H1 (cell line): ENCODE measurements around the gene SLC43A3. TPM values are rescaled to one million over a fixed set of nuclear protein-coding genes. Genes with fewer than 3 reads are reported as not detected.

Experiments
- CHD2 ChIP-seq: IDR thresholded peaks from 2 replicates; pipeline ENCODE4 v1.6.1; 2012; ENCODE audit warnings: low read length, improper control_type of control experiment
- CTBP2 ChIP-seq: IDR thresholded peaks from 2 replicates; pipeline ENCODE4 v1.7.0; 2011; ENCODE audit warnings: borderline replicate concordance, mild to moderate bottlenecking, moderate library complexity, mixed read lengths, low read length; ENCODE audit not compliant: insufficient read depth, insufficient read length
- HDAC6 ChIP-seq: IDR thresholded peaks from one replicate; pipeline ENCODE4 v1.7.1; 2012; ENCODE audit warnings: low read depth, mild to moderate bottlenecking, inconsistent platforms, low read length, moderate library complexity
- RNF2 ChIP-seq: fragments of 200-900, 300-1000 bp; sonication (generic); IDR thresholded peaks from 2 replicates; pipeline ENCODE4 v1.7.1; 2016; ENCODE audit warnings: borderline replicate concordance, low read depth, mild to moderate bottlenecking, antibody characterized with exemption, low read length; ENCODE audit not compliant: poor library complexity, severe bottlenecking; ENCODE audit errors: missing control alignments
- SRF ChIP-seq: IDR thresholded peaks from 2 replicates; pipeline ENCODE4 v1.6.1; 2011; ENCODE audit warnings: mild to moderate bottlenecking, low read depth, low read length, moderate library complexity
- polyA plus RNA-seq, 7 experiments: library from polyadenylated mRNA; depleted of rRNA in 3 of 7; stranded (reverse) in 5 of 7; unstranded in 2 of 7; fragments of >200 nt in 5 of 7; fragments of 200-250 nt in 2 of 7; gene quantifications; 1 replicate in 5 of 7; 2 replicates in 1 of 7; 4 replicates in 1 of 7; pipeline versions ENCODE4 v1.2.1 to v1.2.3, GENCODE V29; 2011 to 2013; ENCODE audit warnings: missing spikeins in 2 of 7, mixed read lengths in 2 of 7
- total RNA-seq: library from RNA; stranded (reverse); fragmentation: NEBNext Ultra II Directional; extraction: Animal tissue kit (Norgen Biotek cat#: 25700); gene quantifications from 2 replicates; pipeline ENCODE4 v1.2.1, GENCODE V29; 2021
- TF ChIP-seq, protein P1 (sequence below): fragments of 300-600 bp; sonication (generic); IDR thresholded peaks from 2 replicates; pipeline ENCODE4 v1.7.1; 2012; ENCODE audit warnings: low read length, moderate library complexity, mild to moderate bottlenecking, inconsistent platforms; ENCODE audit not compliant: insufficient replicate concordance

Gene SLC43A3
- total and polyA plus RNA-seq, 2 of the 8 experiments (the other 6 are each of a cell fraction or from before 2014, with no cell fraction given), result 31.8 to 67.8 TPM

DNA sequence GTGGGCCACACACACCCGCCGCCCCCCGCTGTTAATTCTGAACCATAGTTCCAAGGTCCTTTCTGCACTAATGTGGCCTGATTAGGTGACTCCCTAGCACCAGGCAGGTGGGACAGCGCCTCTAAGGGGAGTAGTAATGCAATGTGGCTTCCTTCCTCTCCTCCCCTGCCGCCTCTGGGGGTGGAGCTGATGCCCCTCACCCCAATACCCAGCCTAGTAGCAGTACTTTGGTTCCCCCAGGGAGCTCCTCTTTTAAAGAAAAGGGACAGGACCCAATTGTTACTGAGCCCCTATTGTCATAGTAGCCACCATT, 47.8 kb upstream of the SLC43A3 start (continued):
- TF ChIP-seq, protein P1, sequence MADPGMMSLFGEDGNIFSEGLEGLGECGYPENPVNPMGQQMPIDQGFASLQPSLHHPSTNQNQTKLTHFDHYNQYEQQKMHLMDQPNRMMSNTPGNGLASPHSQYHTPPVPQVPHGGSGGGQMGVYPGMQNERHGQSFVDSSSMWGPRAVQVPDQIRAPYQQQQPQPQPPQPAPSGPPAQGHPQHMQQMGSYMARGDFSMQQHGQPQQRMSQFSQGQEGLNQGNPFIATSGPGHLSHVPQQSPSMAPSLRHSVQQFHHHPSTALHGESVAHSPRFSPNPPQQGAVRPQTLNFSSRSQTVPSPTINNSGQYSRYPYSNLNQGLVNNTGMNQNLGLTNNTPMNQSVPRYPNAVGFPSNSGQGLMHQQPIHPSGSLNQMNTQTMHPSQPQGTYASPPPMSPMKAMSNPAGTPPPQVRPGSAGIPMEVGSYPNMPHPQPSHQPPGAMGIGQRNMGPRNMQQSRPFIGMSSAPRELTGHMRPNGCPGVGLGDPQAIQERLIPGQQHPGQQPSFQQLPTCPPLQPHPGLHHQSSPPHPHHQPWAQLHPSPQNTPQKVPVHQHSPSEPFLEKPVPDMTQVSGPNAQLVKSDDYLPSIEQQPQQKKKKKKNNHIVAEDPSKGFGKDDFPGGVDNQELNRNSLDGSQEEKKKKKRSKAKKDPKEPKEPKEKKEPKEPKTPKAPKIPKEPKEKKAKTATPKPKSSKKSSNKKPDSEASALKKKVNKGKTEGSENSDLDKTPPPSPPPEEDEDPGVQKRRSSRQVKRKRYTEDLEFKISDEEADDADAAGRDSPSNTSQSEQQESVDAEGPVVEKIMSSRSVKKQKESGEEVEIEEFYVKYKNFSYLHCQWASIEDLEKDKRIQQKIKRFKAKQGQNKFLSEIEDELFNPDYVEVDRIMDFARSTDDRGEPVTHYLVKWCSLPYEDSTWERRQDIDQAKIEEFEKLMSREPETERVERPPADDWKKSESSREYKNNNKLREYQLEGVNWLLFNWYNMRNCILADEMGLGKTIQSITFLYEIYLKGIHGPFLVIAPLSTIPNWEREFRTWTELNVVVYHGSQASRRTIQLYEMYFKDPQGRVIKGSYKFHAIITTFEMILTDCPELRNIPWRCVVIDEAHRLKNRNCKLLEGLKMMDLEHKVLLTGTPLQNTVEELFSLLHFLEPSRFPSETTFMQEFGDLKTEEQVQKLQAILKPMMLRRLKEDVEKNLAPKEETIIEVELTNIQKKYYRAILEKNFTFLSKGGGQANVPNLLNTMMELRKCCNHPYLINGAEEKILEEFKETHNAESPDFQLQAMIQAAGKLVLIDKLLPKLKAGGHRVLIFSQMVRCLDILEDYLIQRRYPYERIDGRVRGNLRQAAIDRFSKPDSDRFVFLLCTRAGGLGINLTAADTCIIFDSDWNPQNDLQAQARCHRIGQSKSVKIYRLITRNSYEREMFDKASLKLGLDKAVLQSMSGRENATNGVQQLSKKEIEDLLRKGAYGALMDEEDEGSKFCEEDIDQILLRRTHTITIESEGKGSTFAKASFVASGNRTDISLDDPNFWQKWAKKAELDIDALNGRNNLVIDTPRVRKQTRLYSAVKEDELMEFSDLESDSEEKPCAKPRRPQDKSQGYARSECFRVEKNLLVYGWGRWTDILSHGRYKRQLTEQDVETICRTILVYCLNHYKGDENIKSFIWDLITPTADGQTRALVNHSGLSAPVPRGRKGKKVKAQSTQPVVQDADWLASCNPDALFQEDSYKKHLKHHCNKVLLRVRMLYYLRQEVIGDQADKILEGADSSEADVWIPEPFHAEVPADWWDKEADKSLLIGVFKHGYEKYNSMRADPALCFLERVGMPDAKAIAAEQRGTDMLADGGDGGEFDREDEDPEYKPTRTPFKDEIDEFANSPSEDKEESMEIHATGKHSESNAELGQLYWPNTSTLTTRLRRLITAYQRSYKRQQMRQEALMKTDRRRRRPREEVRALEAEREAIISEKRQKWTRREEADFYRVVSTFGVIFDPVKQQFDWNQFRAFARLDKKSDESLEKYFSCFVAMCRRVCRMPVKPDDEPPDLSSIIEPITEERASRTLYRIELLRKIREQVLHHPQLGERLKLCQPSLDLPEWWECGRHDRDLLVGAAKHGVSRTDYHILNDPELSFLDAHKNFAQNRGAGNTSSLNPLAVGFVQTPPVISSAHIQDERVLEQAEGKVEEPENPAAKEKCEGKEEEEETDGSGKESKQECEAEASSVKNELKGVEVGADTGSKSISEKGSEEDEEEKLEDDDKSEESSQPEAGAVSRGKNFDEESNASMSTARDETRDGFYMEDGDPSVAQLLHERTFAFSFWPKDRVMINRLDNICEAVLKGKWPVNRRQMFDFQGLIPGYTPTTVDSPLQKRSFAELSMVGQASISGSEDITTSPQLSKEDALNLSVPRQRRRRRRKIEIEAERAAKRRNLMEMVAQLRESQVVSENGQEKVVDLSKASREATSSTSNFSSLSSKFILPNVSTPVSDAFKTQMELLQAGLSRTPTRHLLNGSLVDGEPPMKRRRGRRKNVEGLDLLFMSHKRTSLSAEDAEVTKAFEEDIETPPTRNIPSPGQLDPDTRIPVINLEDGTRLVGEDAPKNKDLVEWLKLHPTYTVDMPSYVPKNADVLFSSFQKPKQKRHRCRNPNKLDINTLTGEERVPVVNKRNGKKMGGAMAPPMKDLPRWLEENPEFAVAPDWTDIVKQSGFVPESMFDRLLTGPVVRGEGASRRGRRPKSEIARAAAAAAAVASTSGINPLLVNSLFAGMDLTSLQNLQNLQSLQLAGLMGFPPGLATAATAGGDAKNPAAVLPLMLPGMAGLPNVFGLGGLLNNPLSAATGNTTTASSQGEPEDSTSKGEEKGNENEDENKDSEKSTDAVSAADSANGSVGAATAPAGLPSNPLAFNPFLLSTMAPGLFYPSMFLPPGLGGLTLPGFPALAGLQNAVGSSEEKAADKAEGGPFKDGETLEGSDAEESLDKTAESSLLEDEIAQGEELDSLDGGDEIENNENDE, result no peak
- no peak for TF ChIP-seq SRF
- TF ChIP-seq RNF2, result no peak
- TF ChIP-seq CTBP2, result no peak
- TF ChIP-seq CHD2, result no peak
- no peak for TF ChIP-seq HDAC6
